HL-60 (cell line): Measurements from ENCODE around the gene ZC3H10.

Source experiments
- DNase-seq, 2 experiments: peaks; one replicate each; pipeline ENCODE4 v3.0.0-alpha.2; 2010 to 2020; ENCODE audit warnings: low read depth in 1 of 2, low spot score in 1 of 2
- H3K27ac ChIP-seq: fragments of 250-450 bp; sonication (Bioruptor Pico); replicated peaks from 2 replicates; pipeline ENCODE4 v1.5.1; 2020; ENCODE audit warnings: mild to moderate bottlenecking, moderate library complexity
- H3K27me3 ChIP-seq: fragments of 250-450 bp; sonication (Bioruptor Pico); 2 replicates; pipeline ENCODE4 v1.5.1; 2021; ENCODE audit warnings: mild to moderate bottlenecking, moderate library complexity; ENCODE audit not compliant: insufficient read depth, poor library complexity, severe bottlenecking
- H3K4me3 ChIP-seq: replicated peaks from 2 replicates; pipeline ENCODE4 v1.5.1; 2011; ENCODE audit warnings: mild to moderate bottlenecking, control low read depth, low read length; ENCODE audit not compliant: insufficient read depth
- CTCF ChIP-seq: IDR thresholded peaks from one replicate; pipeline ENCODE4 v1.5.1; 2011; ENCODE audit warnings: low read length, control low read depth, inconsistent platforms; ENCODE audit not compliant: insufficient read depth
- GABPA ChIP-seq: IDR thresholded peaks from 2 replicates; pipeline ENCODE4 v1.6.1; 2012; ENCODE audit warnings: low read depth
- POLR2AphosphoS5 ChIP-seq: IDR thresholded peaks from 2 replicates; pipeline ENCODE4 v1.6.1; 2012; ENCODE audit warnings: low read depth
- REST ChIP-seq: IDR thresholded peaks from 2 replicates; pipeline ENCODE4 v1.6.1; 2012; ENCODE audit warnings: low read depth; ENCODE audit not compliant: insufficient replicate concordance
- SPI1 ChIP-seq: IDR thresholded peaks from 2 replicates; pipeline ENCODE4 v1.6.1; 2012; ENCODE audit warnings: low read depth, mild to moderate bottlenecking, borderline replicate concordance

Gene ZC3H10

GRCh38 chr12:56121204-56121870 is 3.3 kb downstream of the ZC3H10 start:
- no peak overlapping the region for H3K4me3 ChIP-seq
- DNase-seq: no peak
- no peak overlapping the region for H3K27ac ChIP-seq
- H3K27me3 ChIP-seq: no peaks in the 10 kb centered on the region
- TF ChIP-seq GABPA (no peak), SPI1 (no peak), POLR2AphosphoS5 (no peak), REST (no peak), CTCF (no peak)

GRCh38 chr12:56122637-56123036 is 4.6 kb downstream of the ZC3H10 start:
- TF ChIP-seq SPI1 (no peak), REST (no peak), GABPA (no peak), CTCF (no peak), POLR2AphosphoS5 (no peak)

GRCh38 chr12:56124133-56124532 is 6.1 kb downstream of the ZC3H10 start:
- Histone ChIP-seq H3K4me3 (no peak overlapping the region), H3K27ac (no peak overlapping the region), H3K27me3 (no peaks in the 10 kb centered on the region)
- TF ChIP-seq GABPA (no peak), POLR2AphosphoS5 (no peak), REST (no peak), SPI1 (no peak), CTCF (no peak)
- DNase-seq: no peak

More at GRCh38 chr12:56122637-56123036, 4.6 kb downstream of the ZC3H10 start:
- H3K27ac ChIP-seq: no peak overlapping the region
- no peak overlapping the region for H3K4me3 ChIP-seq
- no peaks in the 10 kb centered on the region for H3K27me3 ChIP-seq
- no peak for DNase-seq
